ENCODE results near the gene LRRC43.

Gene LRRC43

GRCh38 chr12:122203301-122204166, 20.6 kb downstream of the LRRC43 start, which contains the start of gene B3GNT4:
Gene B3GNT4, plus strand, starts transcription at chr12:122203709. Its CDS starts 910 bp downstream, at chr12:122204619.
- no peak within 1 kb of the TSS for H3K27ac ChIP-seq (ENCODE audit: low read depth, low read length)
- peaks cover 14% of the 10 kb centered on the region for H3K36me3 ChIP-seq (ENCODE audit: control insufficient read depth, insufficient read depth, low read length)
- H3K27me3 ChIP-seq (ENCODE audit: control insufficient read depth, insufficient read depth, low read length) = peaks cover 10% of the 10 kb centered on the region
- H3K9ac ChIP-seq (ENCODE audit: low read length) = no peak within 1 kb of the TSS
- peak within 1 kb of the TSS; percentile 69 for H3K4me3 ChIP-seq (ENCODE audit: low read length)
- no peaks in the 10 kb centered on the region for H3K4me1 ChIP-seq (ENCODE audit: control insufficient read depth, insufficient read depth, low read length)

GRCh38 chr12:122204167-122205052, 21.5 kb downstream of the LRRC43 start:
- no peak overlapping the region for H3K27ac ChIP-seq (ENCODE audit: low read depth, low read length)
- peak overlapping the region; percentile 69 for H3K4me3 ChIP-seq (ENCODE audit: low read length)
- peaks cover 10% of the 10 kb centered on the region for H3K27me3 ChIP-seq (ENCODE audit: control insufficient read depth, insufficient read depth, low read length)
- H3K36me3 ChIP-seq (ENCODE audit: control insufficient read depth, insufficient read depth, low read length) = peaks cover 14% of the 10 kb centered on the region
- H3K4me1 ChIP-seq (ENCODE audit: control insufficient read depth, insufficient read depth, low read length) = no peaks in the 10 kb centered on the region
- H3K9ac ChIP-seq (ENCODE audit: low read length) = no peak overlapping the region

- no peak overlapping the region for H3K9ac ChIP-seq (ENCODE audit: low read length)
- H3K4me1 ChIP-seq (ENCODE audit: control insufficient read depth, insufficient read depth, low read length) = no peaks in the 10 kb centered on the region
- H3K27me3 ChIP-seq (ENCODE audit: control insufficient read depth, insufficient read depth, low read length) = peaks cover 10% of the 10 kb centered on the region
- H3K4me3 ChIP-seq (ENCODE audit: low read length) = no peak overlapping the region
- H3K27ac ChIP-seq (ENCODE audit: low read depth, low read length) = no peak overlapping the region
- peaks cover 14% of the 10 kb centered on the region for H3K36me3 ChIP-seq (ENCODE audit: control insufficient read depth, insufficient read depth, low read length)
These were observed 22.4 kb downstream of the LRRC43 start for GRCh38 chr12:122205053-122205925.

- H3K4me3 ChIP-seq (ENCODE audit: low read length) = no peak overlapping the region
- H3K4me1 ChIP-seq (ENCODE audit: control insufficient read depth, insufficient read depth, low read length) = no peaks in the 10 kb centered on the region
- peaks cover 7% of the 10 kb centered on the region for H3K27me3 ChIP-seq (ENCODE audit: control insufficient read depth, insufficient read depth, low read length)
- no peak overlapping the region for H3K9ac ChIP-seq (ENCODE audit: low read length)
- H3K36me3 ChIP-seq (ENCODE audit: control insufficient read depth, insufficient read depth, low read length) = peaks cover 17% of the 10 kb centered on the region
- H3K27ac ChIP-seq (ENCODE audit: low read depth, low read length) = no peak overlapping the region
These were observed 23.4 kb downstream of the LRRC43 start for GRCh38 chr12:122206111-122206881.

- Histone ChIP-seq H3K9ac (ENCODE audit: low read length) (no peak overlapping the region), H3K36me3 (ENCODE audit: control insufficient read depth, insufficient read depth, low read length) (peaks cover 20% of the 10 kb centered on the region), H3K4me3 (ENCODE audit: low read length) (no peak overlapping the region), H3K27me3 (ENCODE audit: control insufficient read depth, insufficient read depth, low read length) (peaks cover 7% of the 10 kb centered on the region), H3K27ac (ENCODE audit: low read depth, low read length) (no peak overlapping the region), H3K4me1 (ENCODE audit: control insufficient read depth, insufficient read depth, low read length) (no peaks in the 10 kb centered on the region)
These were observed 24.1 kb downstream of the LRRC43 start for GRCh38 chr12:122206976-122207375.

GRCh38 chr12:122207391-122207790, 24.5 kb downstream of the LRRC43 start:
- H3K36me3 ChIP-seq (ENCODE audit: control insufficient read depth, insufficient read depth, low read length) = peaks cover 20% of the 10 kb centered on the region
- no peak overlapping the region for H3K27ac ChIP-seq (ENCODE audit: low read depth, low read length)
- peaks cover 7% of the 10 kb centered on the region for H3K27me3 ChIP-seq (ENCODE audit: control insufficient read depth, insufficient read depth, low read length)
- no peak overlapping the region for H3K4me3 ChIP-seq (ENCODE audit: low read length)
- H3K9ac ChIP-seq (ENCODE audit: low read length) = no peak overlapping the region
- H3K4me1 ChIP-seq (ENCODE audit: control insufficient read depth, insufficient read depth, low read length) = no peaks in the 10 kb centered on the region

GRCh38 chr12:122208073-122208820, 25.3 kb downstream of the LRRC43 start:
- Histone ChIP-seq H3K4me3 (ENCODE audit: low read length) (no peak overlapping the region), H3K27me3 (ENCODE audit: control insufficient read depth, insufficient read depth, low read length) (peaks cover 4% of the 10 kb centered on the region), H3K9ac (ENCODE audit: low read length) (no peak overlapping the region), H3K27ac (ENCODE audit: low read depth, low read length) (no peak overlapping the region), H3K4me1 (ENCODE audit: control insufficient read depth, insufficient read depth, low read length) (no peaks in the 10 kb centered on the region), H3K36me3 (ENCODE audit: control insufficient read depth, insufficient read depth, low read length) (peaks cover 24% of the 10 kb centered on the region)

- Histone ChIP-seq H3K9ac (ENCODE audit: low read length) (no peak overlapping the region), H3K4me3 (ENCODE audit: low read length) (no peak overlapping the region), H3K27ac (ENCODE audit: low read depth, low read length) (no peak overlapping the region), H3K27me3 (ENCODE audit: control insufficient read depth, insufficient read depth, low read length) (no peaks in the 10 kb centered on the region), H3K4me1 (ENCODE audit: control insufficient read depth, insufficient read depth, low read length) (no peaks in the 10 kb centered on the region), H3K36me3 (ENCODE audit: control insufficient read depth, insufficient read depth, low read length) (peaks cover 35% of the 10 kb centered on the region)
These were observed 32.8 kb downstream of the LRRC43 start for GRCh38 chr12:122215771-122216170.

- Histone ChIP-seq H3K36me3 (ENCODE audit: control insufficient read depth, insufficient read depth, low read length) (peaks cover 37% of the 10 kb centered on the region), H3K9ac (ENCODE audit: low read length) (no peak overlapping the region), H3K4me3 (ENCODE audit: low read length) (no peak overlapping the region), H3K27ac (ENCODE audit: low read depth, low read length) (no peak overlapping the region), H3K4me1 (ENCODE audit: control insufficient read depth, insufficient read depth, low read length) (no peaks in the 10 kb centered on the region), H3K27me3 (ENCODE audit: control insufficient read depth, insufficient read depth, low read length) (no peaks in the 10 kb centered on the region)
These were observed 33.5 kb downstream of the LRRC43 start for GRCh38 chr12:122216445-122216844.

- H3K9ac ChIP-seq (ENCODE audit: low read length) = peak within 1 kb of the TSS; percentile 97
- H3K27ac ChIP-seq (ENCODE audit: low read depth, low read length) = peak within 1 kb of the TSS; percentile 97
- peaks cover 22% of the 10 kb centered on the region for H3K36me3 ChIP-seq (ENCODE audit: control insufficient read depth, insufficient read depth, low read length)
- H3K27me3 ChIP-seq (ENCODE audit: control insufficient read depth, insufficient read depth, low read length) = no peaks in the 10 kb centered on the region
- H3K4me1 ChIP-seq (ENCODE audit: control insufficient read depth, insufficient read depth, low read length) = peaks cover 4% of the 10 kb centered on the region
- H3K4me3 ChIP-seq (ENCODE audit: low read length) = peak within 1 kb of the TSS; percentile 91
These were observed 42.9 kb downstream of the LRRC43 start, which contains the start of gene DIABLO for GRCh38 chr12:122225683-122226365. Gene DIABLO, minus strand, starts transcription at chr12:122226052. Its CDS starts 38 bp downstream, at chr12:122226014.

All from rectal smooth muscle tissue (tissue), 1 donor.